Measurements from ENCODE around the gene TJP1. TPM values are rescaled to one million over a fixed set of nuclear protein-coding genes. Genes with fewer than 3 reads are reported as not detected.
"Not testable (repeated sequence)": the region's sequence is repeated elsewhere in the genome, so short reads cannot be mapped to it uniquely, and the experiment has no call there.

Gene TJP1
- total and polyA plus RNA-seq, 2 of the 8 experiments (the other 6 are each of a cell fraction or from before 2014, with no cell fraction given) = 46.3 to 138 TPM

DNA sequence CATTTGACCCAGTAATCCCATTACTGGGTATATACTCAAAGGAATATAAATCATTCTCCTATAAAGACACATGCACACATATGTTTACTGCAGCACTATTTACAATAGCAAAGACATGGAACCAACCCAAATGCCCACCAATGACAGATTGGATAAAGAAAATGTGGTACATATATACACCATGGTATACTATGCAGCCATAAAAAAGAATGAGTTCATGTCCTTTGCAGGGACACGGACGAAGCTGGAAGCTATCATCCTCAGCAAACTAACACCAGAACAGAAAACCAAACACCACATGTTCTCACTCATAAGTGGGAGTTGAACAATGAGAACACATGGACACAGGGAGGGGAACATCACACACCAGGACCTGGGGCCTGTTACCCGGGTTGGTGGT lies 4.8 kb downstream of the TJP1 start:
- H2BK12ac ChIP-seq (ENCODE audit: low read depth, low read length); H2BK5ac ChIP-seq (ENCODE audit: low read depth, low read length); H3K23me2 ChIP-seq (ENCODE audit: low read depth, low read length); H3K27ac ChIP-seq (ENCODE audit: low read depth, low read length); H2BK120ac ChIP-seq (replicated peaks; ENCODE audit: low read depth, low read length); H3K9me3 ChIP-seq (ENCODE audit: insufficient read depth in 2 of 2, low read depth in 1 of 2, low read length in 1 of 2); H3K23ac ChIP-seq (ENCODE audit: insufficient read length); H4K5ac ChIP-seq (ENCODE audit: insufficient read length, low read depth, low read length); H3K18ac ChIP-seq (ENCODE audit: extremely low read depth, low read length); H3K4me2 ChIP-seq (ENCODE audit: insufficient read depth in 1 of 2, low read depth in 2 of 2, low read length in 2 of 2); H3K79me1 ChIP-seq (ENCODE audit: low read depth, low read length); H2AK5ac ChIP-seq (ENCODE audit: low read depth, low read length); H4K20me1 ChIP-seq (replicated peaks in 1 of 2; ENCODE audit: control insufficient read depth in 1 of 2, insufficient read depth in 2 of 2, low read length in 2 of 2); H3K36me3 ChIP-seq (ENCODE audit: control insufficient read depth in 2 of 4, insufficient read depth in 4 of 4, low read length in 3 of 4); H2BK20ac ChIP-seq (ENCODE audit: low read length); H4K8ac ChIP-seq (ENCODE audit: extremely low read depth, insufficient read depth, low read length); H3K56ac ChIP-seq (replicated peaks; ENCODE audit: insufficient read length, low read depth, low read length); H3K27me3 ChIP-seq (replicated peaks in 1 of 4; ENCODE audit: control insufficient read depth in 3 of 4, extremely low read depth in 1 of 4, insufficient read depth in 3 of 4, low read length in 3 of 4); H3K4ac ChIP-seq (replicated peaks; ENCODE audit: insufficient read length, low read depth, low read length); FAIRE-seq; H3K4me3 ChIP-seq (ENCODE audit: extremely low read depth in 1 of 4, insufficient read depth in 2 of 4, low read depth in 3 of 4, low read length in 4 of 4); H3K9ac ChIP-seq (replicated peaks in 1 of 4; ENCODE audit: extremely low read depth in 1 of 4, low read depth in 3 of 4, low read length in 3 of 4); POLR2A ChIA-PET (ENCODE audit: partially characterized antibody); H2AFZ ChIP-seq (ENCODE audit: low read length); H2BK15ac ChIP-seq (ENCODE audit: low read length); H4K91ac ChIP-seq (replicated peaks; ENCODE audit: insufficient read length, low read length); DNase-seq (ENCODE audit: low read depth in 1 of 2, low spot score in 2 of 2); H3K14ac ChIP-seq (ENCODE audit: insufficient read length): not testable (repeated sequence)
- Histone ChIP-seq H3K4me1 (replicated peaks in 1 of 4; ENCODE audit: control insufficient read depth in 3 of 4, insufficient read depth in 4 of 4, low read length in 3 of 4) (peaks cover 0 to 14% (median 4%) of the 10 kb centered on the region in 4 experiments; a peak in 5 of 7 replicates), H3K79me2 (ENCODE audit: control insufficient read depth in 1 of 2, insufficient read depth in 2 of 2, low read length in 2 of 2) (peaks cover 16 to 90% of the 10 kb centered on the region in 2 experiments)
- CTCF ChIA-PET (ENCODE audit: partially characterized antibody) = interaction anchor here (1.1 to 1.2 kb wide), 2 partner anchors 15 to 108 kb away, joined by 3 to 5 read pairs; no protein-coding TSS in a partner anchor
- 85% methylated on average over 3 of the region's 3 CpGs; no CpG with 5 or more reads in 1 of the 2 experiments for WGBS, 2 experiments (ENCODE audit: extremely low coverage in 1 of 2, insufficient coverage in 1 of 2, insufficient read length in 1 of 2, insufficient replicate concordance in 2 of 2, low coverage in 1 of 2, low lambda C conversion rate in 2 of 2, missing lambda C conversion rate in 1 of 2)
